GM06990 (cell line): ENCODE measurements around the gene YPEL5.

Experiments used
- DNase-seq: peaks from one replicate; pipeline ENCODE4 v3.0.0-alpha.2; 2011; ENCODE audit not compliant: insufficient read length; ENCODE audit errors: extremely low read depth
- H3K27me3 ChIP-seq: replicated peaks from 2 replicates; pipeline ENCODE4 v1.6.0; 2011; ENCODE audit warnings: low read length; ENCODE audit not compliant: control insufficient read depth, insufficient read depth
- H3K36me3 ChIP-seq: 2 replicates; pipeline ENCODE4 v1.5.1; 2011; ENCODE audit warnings: low read length; ENCODE audit not compliant: control insufficient read depth, insufficient read depth
- H3K4me3 ChIP-seq: replicated peaks from 2 replicates; pipeline ENCODE4 v1.5.1; 2011; ENCODE audit warnings: low read depth, mild to moderate bottlenecking, control low read depth, low read length
- CTCF ChIP-seq: IDR thresholded peaks from 2 replicates; pipeline ENCODE4 v1.5.1; 2011; ENCODE audit warnings: low read length, control low read depth, mild to moderate bottlenecking, inconsistent platforms; ENCODE audit not compliant: insufficient read depth, poor library complexity, severe bottlenecking

Gene YPEL5

GRCh38 chr2:30164131-30164925, 17.5 kb downstream of the YPEL5 start:
- no peak for DNase-seq
- Histone ChIP-seq H3K27me3 (no peaks in the 10 kb centered on the region), H3K36me3 (0 out of 2 replicates have a peak, but pooled peaks cover 2% of the 10 kb centered on the region), H3K4me3 (no peak overlapping the region)
- TF ChIP-seq CTCF, result no peak

- 0 out of 2 replicates have a peak, but pooled peaks cover 2% of the 10 kb centered on the region for H3K36me3 ChIP-seq
These were observed 18.3 kb downstream of the YPEL5 start for GRCh38 chr2:30165050-30165520.

GRCh38 chr2:30165617-30166016, 18.8 kb downstream of the YPEL5 start:
- no peaks in the 10 kb centered on the region for H3K36me3 ChIP-seq
- no peak for DNase-seq
- H3K4me3 ChIP-seq, result no peak overlapping the region
- no peaks in the 10 kb centered on the region for H3K27me3 ChIP-seq
- TF ChIP-seq CTCF, result no peak

More at GRCh38 chr2:30165050-30165520, 18.3 kb downstream of the YPEL5 start:
- Histone ChIP-seq H3K27me3 (no peaks in the 10 kb centered on the region), H3K4me3 (no peak overlapping the region)
- peak; percentile 56 for DNase-seq
- TF ChIP-seq CTCF, result peak; percentile 83

GRCh38 chr2:30172627-30173026, 25.8 kb downstream of the YPEL5 start:
- no peak overlapping the region for H3K4me3 ChIP-seq
- TF ChIP-seq CTCF, result no peak
- no peak for DNase-seq

GRCh38 chr2:30177440-30177839, 30.6 kb downstream of the YPEL5 start:
- no peak for DNase-seq
- Histone ChIP-seq H3K4me3 (no peak overlapping the region), H3K27me3 (no peaks in the 10 kb centered on the region; the same call in 1 of the 2 replicates), H3K36me3 (no peaks in the 10 kb centered on the region)
- no peak for TF ChIP-seq CTCF

More at GRCh38 chr2:30172627-30173026, 25.8 kb downstream of the YPEL5 start:
- H3K27me3 ChIP-seq, result no peaks in the 10 kb centered on the region; the same call in 1 of the 2 replicates
- H3K36me3 ChIP-seq, result no peaks in the 10 kb centered on the region
